IPS-15b (cell line): ENCODE results near the gene ASPN.

Experiments
- H3K27me3 ChIP-seq: one replicate; pipeline ENCODE4 v1.6.1; 2013; ENCODE audit warnings: low read length; ENCODE audit not compliant: control insufficient read depth, insufficient read depth
- H3K36me3 ChIP-seq: one replicate; pipeline ENCODE4 v1.6.1; 2013; ENCODE audit warnings: low read length; ENCODE audit not compliant: control insufficient read depth, insufficient read depth
- H3K4me1 ChIP-seq: one replicate; pipeline ENCODE4 v1.6.1; 2013; ENCODE audit warnings: mild to moderate bottlenecking, low read length; ENCODE audit not compliant: control insufficient read depth, insufficient read depth
- H3K4me3 ChIP-seq: one replicate; pipeline ENCODE4 v1.5.1; 2013; ENCODE audit warnings: low read depth, low read length
- H3K9ac ChIP-seq: one replicate; pipeline ENCODE4 v1.6.1; 2013; ENCODE audit warnings: low read depth, mild to moderate bottlenecking, low read length
- H3K9me3 ChIP-seq: one replicate; pipeline ENCODE4 v1.6.1; 2013; ENCODE audit warnings: mild to moderate bottlenecking, low read length; ENCODE audit not compliant: control insufficient read depth, insufficient read depth

Gene ASPN

DNA sequence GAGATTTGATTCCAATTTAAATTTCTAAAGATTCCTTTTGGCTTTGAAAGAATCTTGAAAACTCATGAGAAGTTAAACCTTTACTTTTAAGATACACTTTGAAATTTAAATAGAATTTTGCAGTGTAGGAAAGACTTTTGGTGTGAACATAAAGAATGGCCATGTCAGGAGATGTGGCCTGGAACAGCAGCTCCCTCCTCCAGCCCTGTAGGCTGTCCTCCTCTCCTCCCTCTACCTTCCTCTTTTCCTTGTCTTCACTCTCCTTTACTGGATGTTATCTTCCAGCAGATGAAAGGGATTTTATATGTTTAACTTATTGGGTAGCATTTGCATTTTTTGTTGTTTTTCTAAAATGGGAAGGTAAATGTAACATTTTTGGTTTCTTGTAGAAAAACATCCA lies 18.9 kb downstream of the ASPN start:
- Histone ChIP-seq H3K9ac (no peak overlapping the region), H3K9me3 (no peaks in the 10 kb centered on the region), H3K4me1 (no peaks in the 10 kb centered on the region), H3K36me3 (no peaks in the 10 kb centered on the region), H3K4me3 (no peak overlapping the region), H3K27me3 (no peaks in the 10 kb centered on the region)

DNA sequence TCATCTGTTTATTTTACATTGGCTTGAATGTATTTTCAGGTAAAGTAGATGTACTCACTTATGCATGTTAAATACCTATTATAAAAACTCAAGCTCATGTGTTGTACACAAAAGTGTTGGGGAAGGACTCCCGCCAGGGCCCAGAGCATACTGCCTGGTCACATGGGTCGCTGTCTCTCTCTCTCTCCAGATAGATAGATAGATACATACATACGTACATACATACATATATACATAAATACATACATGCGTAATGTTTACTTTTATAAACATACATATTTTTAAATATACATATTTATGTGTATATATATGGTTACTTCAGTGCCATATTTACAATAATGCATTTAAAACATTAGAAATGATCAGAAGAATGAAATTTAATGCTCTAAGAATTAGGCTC lies 24.7 kb downstream of the ASPN start:
- Histone ChIP-seq H3K4me3 (no peak overlapping the region), H3K27me3 (no peaks in the 10 kb centered on the region), H3K9me3 (no peaks in the 10 kb centered on the region), H3K4me1 (no peaks in the 10 kb centered on the region), H3K36me3 (no peaks in the 10 kb centered on the region), H3K9ac (no peak overlapping the region)

DNA sequence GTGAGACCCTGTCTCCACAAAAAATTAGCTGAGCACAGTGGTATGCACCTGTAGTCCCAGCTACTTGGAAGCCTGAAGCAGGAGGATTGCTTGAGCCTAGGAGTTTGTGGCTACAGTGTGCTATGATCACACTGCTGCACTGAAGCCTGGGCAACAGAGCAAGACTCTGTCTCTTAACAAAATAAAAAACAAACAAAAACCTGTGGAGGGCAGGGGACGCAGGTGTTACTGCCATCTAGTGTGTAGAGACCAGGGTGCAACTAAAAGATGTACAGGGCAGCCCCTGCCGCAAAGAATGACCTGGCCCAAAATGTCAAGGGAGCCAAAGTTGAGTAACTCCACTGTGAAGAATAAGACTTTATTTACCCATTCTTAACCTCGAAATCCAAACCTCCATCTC lies 27.1 kb downstream of the ASPN start:
- H3K9me3 ChIP-seq, result no peaks in the 10 kb centered on the region
- H3K4me3 ChIP-seq, result no peak overlapping the region
- H3K36me3 ChIP-seq, result no peaks in the 10 kb centered on the region
- no peak overlapping the region for H3K9ac ChIP-seq
- no peaks in the 10 kb centered on the region for H3K4me1 ChIP-seq
- no peaks in the 10 kb centered on the region for H3K27me3 ChIP-seq

DNA sequence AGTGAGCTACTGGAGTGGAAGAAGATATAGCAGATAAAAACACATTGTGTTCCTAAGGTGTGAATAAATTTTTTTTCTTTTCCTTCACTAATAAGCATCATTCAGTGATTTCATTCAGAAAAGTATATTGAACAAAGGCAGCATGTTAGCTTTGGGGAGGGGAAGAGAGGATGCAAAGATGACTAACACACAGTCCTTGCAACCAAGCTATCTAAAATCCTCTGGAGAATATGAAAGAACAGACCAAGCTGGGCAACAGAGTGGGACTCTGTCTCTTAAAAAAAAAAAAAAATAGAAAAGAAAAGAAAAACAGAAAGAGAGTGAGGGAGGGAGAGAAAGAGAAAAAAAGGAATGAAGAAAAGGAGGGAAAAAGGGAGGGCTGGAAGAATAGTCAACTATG lies 35.8 kb downstream of the ASPN start:
- Histone ChIP-seq H3K4me3 (no peak overlapping the region), H3K9ac (no peak overlapping the region), H3K36me3 (no peaks in the 10 kb centered on the region)

DNA sequence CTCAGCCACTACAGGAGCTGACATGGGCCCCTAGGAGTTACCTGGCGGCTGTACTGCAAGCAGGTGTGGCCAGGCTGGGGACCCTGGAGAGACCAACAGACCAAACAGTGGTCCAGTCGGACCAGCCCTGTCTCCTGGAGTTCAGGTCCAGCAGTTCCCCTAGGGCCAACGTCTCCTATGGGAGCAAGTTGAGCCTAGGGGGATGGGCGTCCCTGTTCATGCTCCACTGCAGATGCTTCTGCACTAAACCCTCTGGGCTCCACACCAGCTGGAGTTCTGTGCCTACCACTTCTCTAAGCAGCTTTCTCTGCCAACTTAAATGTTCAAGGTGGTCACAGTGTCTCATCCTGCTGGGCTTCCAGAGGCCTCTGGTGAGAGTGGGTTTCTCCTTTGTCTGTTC lies 37.5 kb downstream of the ASPN start:
- Histone ChIP-seq H3K9ac (no peak overlapping the region), H3K9me3 (no peaks in the 10 kb centered on the region), H3K36me3 (no peaks in the 10 kb centered on the region), H3K4me1 (no peaks in the 10 kb centered on the region), H3K27me3 (no peaks in the 10 kb centered on the region), H3K4me3 (no peak overlapping the region)

More for the DNA sequence above, 35.8 kb downstream of the ASPN start:
- Histone ChIP-seq H3K9me3 (no peaks in the 10 kb centered on the region), H3K27me3 (no peaks in the 10 kb centered on the region), H3K4me1 (no peaks in the 10 kb centered on the region)

DNA sequence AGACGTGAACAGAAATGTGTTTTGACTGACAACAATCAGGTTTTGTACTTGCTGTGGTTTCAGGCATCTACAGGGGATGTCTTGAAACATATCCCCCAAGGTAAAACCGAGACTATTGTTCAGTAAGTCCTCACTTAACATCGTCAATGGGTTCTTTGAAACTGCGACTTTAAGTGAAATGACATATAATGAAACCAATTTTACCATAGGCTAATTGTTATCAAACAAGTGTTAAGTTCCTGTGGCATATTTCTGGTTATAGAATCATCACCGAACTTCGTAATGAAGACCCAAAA lies 41.6 kb downstream of the ASPN start:
- H3K27me3 ChIP-seq, result no peaks in the 10 kb centered on the region
- H3K4me3 ChIP-seq, result no peak overlapping the region
- no peak overlapping the region for H3K9ac ChIP-seq
- H3K36me3 ChIP-seq, result no peaks in the 10 kb centered on the region
- no peaks in the 10 kb centered on the region for H3K4me1 ChIP-seq
- no peaks in the 10 kb centered on the region for H3K9me3 ChIP-seq

DNA sequence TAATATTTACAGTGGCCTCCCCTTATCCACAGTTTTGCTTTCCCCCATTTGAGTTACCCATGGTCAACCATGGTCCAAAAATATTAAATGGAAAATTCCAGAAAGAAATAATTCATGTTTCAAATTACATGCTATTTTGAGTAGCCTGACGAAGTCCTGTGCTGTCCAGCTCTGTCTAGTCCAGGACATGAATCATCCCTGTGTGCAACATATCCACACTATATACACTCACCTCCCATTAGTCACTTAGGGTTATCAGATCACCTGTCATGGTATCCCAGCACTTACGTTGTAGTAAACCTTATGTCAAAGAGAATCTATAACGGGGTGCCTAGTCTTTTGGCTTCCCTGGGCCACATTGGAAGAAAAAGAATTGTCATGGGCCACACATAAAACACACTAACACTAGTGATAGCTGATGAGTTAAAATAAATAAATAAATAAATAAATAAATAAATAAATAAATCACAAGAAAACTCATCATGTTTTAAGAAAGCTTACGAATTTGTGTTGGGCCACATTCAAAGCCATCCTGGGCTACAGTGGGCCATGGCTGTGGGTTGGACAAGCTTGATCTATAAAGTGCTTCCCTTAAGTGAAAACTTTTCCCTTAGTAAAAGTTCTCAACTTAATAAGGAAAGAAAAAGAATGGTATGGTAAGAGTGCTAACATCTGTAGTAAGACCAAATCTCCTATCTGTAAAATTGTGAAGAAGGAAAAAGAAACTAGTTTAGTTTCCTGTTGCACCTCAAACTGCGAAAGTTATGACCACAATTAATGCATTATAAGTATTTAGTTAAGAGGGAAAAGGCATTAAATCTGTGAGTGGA lies 42.2 kb downstream of the ASPN start:
- H3K9me3 ChIP-seq, result no peaks in the 10 kb centered on the region
- no peaks in the 10 kb centered on the region for H3K4me1 ChIP-seq
- H3K9ac ChIP-seq, result no peak overlapping the region
- H3K27me3 ChIP-seq, result no peaks in the 10 kb centered on the region
- H3K36me3 ChIP-seq, result no peaks in the 10 kb centered on the region
- H3K4me3 ChIP-seq, result no peak overlapping the region

DNA sequence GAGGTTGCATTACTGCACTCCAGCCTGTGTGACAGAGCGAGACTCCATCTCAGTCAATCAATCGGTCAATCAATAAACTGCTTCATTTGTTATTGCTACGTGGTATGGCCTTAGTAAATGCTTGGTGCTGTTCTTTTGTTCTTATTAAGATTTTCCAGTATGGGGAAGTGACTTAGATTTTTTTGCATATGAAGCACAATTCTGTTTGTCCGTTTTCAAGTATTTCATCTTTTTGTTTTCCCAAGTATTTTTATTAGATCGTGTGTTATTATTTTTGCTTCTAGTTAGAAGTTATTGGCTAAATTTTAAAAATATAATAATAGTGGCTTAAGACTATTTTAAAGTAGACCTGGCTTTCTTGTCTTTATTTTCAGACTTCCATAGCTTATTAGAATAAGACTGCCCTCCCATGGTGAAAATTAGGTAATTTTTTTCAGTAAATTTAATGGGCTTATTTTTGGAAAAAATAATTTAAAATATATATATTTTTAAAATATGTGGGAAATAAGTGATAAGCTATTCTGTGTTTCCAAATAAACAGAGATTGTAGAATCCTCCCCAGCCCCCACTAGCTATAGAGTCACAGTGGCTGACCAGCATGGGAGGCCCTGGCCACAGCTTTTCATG lies 43.3 kb downstream of the ASPN start:
- Histone ChIP-seq H3K9me3 (no peaks in the 10 kb centered on the region), H3K27me3 (no peaks in the 10 kb centered on the region), H3K36me3 (no peaks in the 10 kb centered on the region), H3K4me3 (no peak overlapping the region), H3K9ac (no peak overlapping the region), H3K4me1 (no peaks in the 10 kb centered on the region)

DNA sequence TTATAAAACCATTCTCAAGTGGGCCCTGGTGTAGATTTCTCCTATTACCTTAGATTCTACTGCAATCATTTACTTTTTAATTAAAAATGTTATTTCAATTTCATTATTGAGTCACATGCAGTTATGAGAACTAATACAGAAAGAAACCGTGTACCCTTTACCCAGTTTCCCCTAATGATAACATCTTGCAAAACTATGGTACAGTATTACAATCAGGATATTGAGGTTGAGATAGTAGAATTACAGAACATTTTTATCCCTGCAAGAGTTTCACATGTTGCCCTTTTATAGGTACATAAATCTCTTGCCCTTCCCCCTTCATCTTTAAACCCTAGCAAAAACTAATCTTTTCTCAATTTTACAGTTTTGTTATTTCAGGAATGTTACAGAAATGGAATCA lies 47.0 kb downstream of the ASPN start:
- no peak overlapping the region for H3K9ac ChIP-seq
- H3K27me3 ChIP-seq, result no peaks in the 10 kb centered on the region
- no peak overlapping the region for H3K4me3 ChIP-seq
- H3K9me3 ChIP-seq, result no peaks in the 10 kb centered on the region
- no peaks in the 10 kb centered on the region for H3K36me3 ChIP-seq
- H3K4me1 ChIP-seq, result no peaks in the 10 kb centered on the region

DNA sequence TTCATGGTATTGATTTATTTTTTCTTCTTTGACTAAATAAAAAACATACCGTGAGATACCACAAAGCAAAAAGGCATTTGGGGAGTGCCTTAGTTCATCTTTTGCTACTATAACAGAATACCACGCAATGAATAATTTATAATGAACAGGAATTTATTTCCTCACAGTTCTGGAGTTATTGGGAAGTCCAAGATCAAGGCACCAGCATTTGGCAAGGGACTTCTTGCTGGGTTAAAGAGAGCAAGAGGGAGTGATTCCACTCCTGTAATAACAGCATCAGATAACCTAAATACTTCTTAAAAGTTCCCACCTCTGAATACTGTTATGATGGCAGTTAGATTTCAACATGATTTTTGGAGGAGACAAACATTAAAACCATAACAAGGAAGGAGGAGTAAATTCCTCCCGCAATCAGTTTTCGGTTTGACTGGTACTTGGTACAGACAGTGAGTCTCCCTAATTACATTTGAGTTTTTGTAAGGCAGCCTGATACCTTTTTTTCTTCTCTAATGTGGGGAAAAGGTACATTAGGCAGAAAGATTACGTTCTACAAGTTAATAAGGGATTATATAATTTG lies 49.2 kb downstream of the ASPN start:
- Histone ChIP-seq H3K9ac (no peak overlapping the region), H3K9me3 (no peaks in the 10 kb centered on the region), H3K4me3 (no peak overlapping the region), H3K27me3 (no peaks in the 10 kb centered on the region), H3K4me1 (no peaks in the 10 kb centered on the region), H3K36me3 (no peaks in the 10 kb centered on the region)

DNA sequence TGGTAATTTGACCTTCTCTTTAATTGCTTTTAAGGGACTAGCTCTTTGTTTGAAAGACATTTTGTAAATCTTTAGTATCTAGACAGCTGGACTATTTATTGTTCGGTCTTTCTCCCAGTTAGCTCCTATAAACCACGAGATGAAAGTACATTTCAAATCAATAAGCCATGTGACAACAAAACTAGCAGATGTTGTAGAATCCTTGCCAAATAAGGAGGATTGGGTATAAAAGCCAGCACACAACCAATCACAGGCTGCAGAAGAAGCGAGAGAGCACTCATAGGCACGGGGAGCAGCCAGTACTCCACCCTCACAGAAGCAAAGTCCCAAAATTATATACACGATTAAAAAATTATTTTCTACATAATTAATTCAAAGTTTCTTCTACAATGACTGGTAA lies 50.0 kb downstream of the ASPN start:
- no peak overlapping the region for H3K4me3 ChIP-seq
- H3K9me3 ChIP-seq, result no peaks in the 10 kb centered on the region
- no peaks in the 10 kb centered on the region for H3K27me3 ChIP-seq
- H3K9ac ChIP-seq, result no peak overlapping the region
- H3K36me3 ChIP-seq, result no peaks in the 10 kb centered on the region
- H3K4me1 ChIP-seq, result no peaks in the 10 kb centered on the region

DNA sequence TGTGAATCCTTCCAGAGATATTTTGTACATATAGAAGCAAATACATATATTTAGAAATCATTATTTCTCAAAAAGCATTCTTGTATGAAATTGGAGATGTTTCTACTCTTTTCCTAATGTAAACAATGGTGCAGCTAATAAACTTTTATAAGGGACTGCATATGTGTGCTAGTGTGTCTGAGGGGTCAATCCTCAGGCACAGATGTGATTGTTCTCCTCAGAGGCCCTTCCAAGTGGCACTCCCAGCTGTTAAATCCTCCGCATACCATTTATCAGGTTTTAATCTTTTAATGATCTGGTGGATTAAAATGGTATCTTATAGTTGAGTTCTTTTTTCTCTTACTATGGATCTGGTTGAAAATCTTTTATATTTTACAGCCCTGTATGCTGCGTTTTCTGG lies 52.5 kb downstream of the ASPN start:
- Histone ChIP-seq H3K36me3 (no peaks in the 10 kb centered on the region), H3K9ac (no peak overlapping the region), H3K9me3 (no peaks in the 10 kb centered on the region), H3K4me1 (no peaks in the 10 kb centered on the region), H3K4me3 (no peak overlapping the region), H3K27me3 (no peaks in the 10 kb centered on the region)
